Ammon's horn (tissue), 1 donor: ENCODE results near the gene SCFD1.

Experiments
- DNase-seq: peaks from one replicate; pipeline ENCODE4 v3.0.0-alpha.2; 2016; ENCODE audit warnings: low spot score

The SCFD1 gene

GRCh38 chr14:30757082-30757481 is 135.0 kb downstream of the SCFD1 start:
- no peak for DNase-seq

DNA sequence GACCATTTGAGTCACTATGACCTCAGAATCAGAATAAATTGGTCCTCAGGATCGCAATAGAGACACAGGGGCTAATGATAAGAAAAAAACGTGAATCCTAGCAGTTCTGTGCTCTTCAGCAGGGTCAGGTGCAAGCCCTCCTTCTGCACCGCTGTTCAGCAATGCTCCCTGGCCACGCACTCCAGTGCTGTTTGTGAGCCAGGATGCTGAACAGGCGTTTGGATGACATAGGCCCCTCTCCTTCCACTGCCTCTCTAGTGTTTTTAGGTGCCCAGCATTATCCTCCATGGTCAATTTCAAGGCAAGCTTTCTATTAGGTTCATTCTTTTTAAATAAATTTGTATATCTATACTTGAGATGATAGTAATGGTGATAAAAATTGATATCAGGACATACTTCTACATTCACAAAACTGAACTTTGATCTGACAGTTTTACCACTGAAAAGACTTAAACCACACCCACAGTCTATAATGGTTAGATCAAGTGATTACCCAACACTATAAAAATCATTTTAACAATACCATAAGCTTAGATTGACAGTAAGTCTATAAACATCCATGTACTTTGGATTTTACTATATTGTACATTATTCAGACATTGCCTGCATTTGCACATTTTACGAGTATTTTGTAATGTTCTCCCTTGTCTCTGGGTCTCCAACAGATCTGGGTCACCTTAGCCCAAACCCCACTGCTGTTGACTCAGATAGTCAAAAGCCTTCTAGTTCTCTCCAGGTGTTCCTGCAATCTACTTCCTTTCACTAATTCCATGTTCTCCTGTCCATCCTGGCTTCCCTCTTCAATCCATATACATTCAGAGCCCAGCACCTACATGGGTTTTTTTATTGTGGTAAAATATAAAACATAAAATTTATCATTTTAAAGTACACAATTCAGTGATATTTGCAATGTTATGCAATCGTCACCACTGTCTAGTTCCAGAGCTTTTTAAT is 137.3 kb downstream of the SCFD1 start:
- DNase-seq = no peak

- DNase-seq = no peak
These were observed 141.8 kb downstream of the SCFD1 start for GRCh38 chr14:30763891-30764290.

DNA sequence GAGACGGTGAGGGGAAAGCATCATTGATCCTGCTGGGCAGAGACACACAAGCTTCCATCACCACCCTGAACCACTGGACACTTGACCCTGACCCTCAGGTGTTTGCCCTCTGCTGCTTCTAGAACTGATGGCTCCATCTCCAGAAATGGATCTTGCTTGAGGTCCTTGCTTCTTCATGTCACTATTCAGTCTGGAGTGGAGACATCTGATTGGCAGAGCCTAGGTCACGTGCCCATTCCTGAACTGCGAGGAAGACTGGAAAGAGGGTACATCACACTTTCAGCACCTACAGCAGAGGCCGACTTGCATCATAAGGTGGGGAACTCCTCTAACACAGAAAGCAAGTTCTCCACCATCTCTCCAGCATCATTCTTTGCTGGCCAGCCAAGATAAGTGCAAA is 145.5 kb downstream of the SCFD1 start:
- no peak for DNase-seq

GRCh38 chr14:30768791-30769190 is 146.7 kb downstream of the SCFD1 start:
- DNase-seq = no peak

GRCh38 chr14:30770376-30770775 is 148.3 kb downstream of the SCFD1 start:
- DNase-seq = no peak

DNA sequence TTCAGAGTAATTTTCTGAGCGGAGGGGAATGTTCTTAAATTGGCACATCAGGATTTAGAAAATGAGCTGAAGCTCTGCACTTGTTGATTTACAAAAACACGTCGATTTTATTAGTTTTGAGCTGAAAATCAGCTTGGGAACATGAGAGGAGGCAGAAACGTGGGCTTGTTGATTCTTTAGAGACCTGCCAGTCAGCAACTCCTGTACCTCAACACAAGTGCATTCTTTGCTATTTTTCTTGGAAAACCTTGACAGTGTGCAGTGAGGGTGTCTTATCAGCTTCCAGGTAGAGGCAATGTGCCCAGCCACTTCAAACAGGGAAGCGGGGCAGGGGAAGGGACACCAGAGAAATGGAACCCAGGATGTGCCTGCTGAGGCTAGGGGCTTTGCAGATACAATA is 149.5 kb downstream of the SCFD1 start:
- DNase-seq = no peak

DNA sequence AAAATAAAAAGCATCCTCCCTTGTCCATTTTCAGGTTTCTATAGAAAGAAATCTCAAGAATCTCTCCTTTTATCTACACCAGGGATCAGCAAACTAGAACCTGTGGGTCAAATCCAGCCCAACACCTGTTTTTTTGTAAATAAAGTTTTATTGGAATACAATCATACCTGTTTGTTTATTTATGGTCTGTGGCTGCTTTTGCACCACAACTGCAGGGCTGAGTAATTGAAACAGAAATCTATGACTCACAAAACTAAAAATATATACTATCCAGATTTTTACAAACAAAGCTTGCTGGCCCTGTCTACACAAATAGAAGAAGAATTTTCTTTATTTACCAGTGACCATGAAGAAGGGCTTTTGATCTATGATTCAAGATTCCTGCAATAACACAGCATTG is 157.1 kb downstream of the SCFD1 start:
- DNase-seq = no peak
